Thyroid gland (tissue), 4 donors: ENCODE data around the gene ASTL.

Experiments used
- POLR2A ChIP-seq, 2 donors: fragments of 450-650 bp; IDR thresholded peaks; one replicate each; pipeline ENCODE4 v1.6.1; 2017; ENCODE audit warnings: antibody characterized with exemption in 2 of 2, mild to moderate bottlenecking in 2 of 2, moderate library complexity in 1 of 2
- TF ChIP-seq, protein P1 (sequence below), 6 experiments: fragments of 200-600 bp in 3 of 6; fragments of 450-650 bp in 3 of 6; sonication (generic) in 3 of 6; IDR thresholded peaks; one replicate each; pipeline ENCODE4 v1.5.1; 2016 to 2019; ENCODE audit warnings: antibody characterized with exemption in 6 of 6, mild to moderate bottlenecking in 2 of 6, inconsistent platforms in 1 of 6, moderate library complexity in 1 of 6

DNA sequence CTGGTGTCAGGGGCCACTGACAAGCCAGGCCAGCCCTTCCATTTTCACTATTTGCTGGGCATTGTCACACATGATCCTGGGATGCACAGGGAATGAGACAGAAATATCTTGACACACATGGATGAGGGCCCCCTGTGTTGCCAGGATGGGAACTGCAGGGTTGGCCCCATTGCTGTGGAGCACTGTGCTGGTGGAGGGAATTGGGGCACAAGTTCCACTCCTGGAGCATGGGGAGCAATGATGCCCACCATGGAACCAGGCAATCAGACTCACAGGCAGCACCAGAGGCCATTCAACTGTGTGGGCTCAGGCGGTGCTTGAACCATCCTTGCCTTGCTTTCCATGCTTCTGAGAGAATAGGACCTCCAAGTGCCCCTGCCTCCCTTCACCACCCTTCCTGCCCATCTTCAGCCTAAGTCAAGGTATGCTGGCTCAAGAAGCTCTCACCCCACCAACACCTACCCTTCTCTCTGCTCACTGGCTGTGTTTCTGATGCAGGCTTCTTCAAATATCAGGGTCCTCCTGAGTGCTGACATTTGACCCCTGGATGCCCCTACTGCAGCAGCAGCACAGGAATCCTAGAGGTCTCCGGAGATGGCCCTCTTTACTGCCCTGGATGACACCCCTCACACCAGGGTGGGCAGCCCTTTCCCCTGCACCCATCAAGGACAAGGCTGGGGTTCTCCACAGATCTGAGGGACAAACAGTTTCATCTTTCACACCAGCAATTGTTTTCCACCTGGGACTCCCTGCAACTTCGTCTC, 33.0 kb downstream of the ASTL start:
- TF ChIP-seq, protein P1, sequence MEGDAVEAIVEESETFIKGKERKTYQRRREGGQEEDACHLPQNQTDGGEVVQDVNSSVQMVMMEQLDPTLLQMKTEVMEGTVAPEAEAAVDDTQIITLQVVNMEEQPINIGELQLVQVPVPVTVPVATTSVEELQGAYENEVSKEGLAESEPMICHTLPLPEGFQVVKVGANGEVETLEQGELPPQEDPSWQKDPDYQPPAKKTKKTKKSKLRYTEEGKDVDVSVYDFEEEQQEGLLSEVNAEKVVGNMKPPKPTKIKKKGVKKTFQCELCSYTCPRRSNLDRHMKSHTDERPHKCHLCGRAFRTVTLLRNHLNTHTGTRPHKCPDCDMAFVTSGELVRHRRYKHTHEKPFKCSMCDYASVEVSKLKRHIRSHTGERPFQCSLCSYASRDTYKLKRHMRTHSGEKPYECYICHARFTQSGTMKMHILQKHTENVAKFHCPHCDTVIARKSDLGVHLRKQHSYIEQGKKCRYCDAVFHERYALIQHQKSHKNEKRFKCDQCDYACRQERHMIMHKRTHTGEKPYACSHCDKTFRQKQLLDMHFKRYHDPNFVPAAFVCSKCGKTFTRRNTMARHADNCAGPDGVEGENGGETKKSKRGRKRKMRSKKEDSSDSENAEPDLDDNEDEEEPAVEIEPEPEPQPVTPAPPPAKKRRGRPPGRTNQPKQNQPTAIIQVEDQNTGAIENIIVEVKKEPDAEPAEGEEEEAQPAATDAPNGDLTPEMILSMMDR (IDR thresholded peaks at IDR 0.05) = no peak
- TF ChIP-seq POLR2A (IDR thresholded peaks at IDR 0.05) = no peak
